IMR-90 (cell line): ENCODE data around the gene FXYD1. TPM values are rescaled to one million over a fixed set of nuclear protein-coding genes. Genes with fewer than 3 reads are reported as not detected.

Source experiments
- ATAC-seq: fragments of 200-7000 bp; cut with Tn5 transposase; 2 replicates; pipeline ENCODE4 v1.9.1; 2020; ENCODE audit warnings: low read depth, mild to moderate bottlenecking, moderate library complexity
- BruUV-seq: library from RNA; stranded (reverse); fragments of 400-500 nt; replicated peaks from 2 replicates; lab custom pipeline; 2021; lab: Mats Ljungman, UMichigan
- CTCF ChIA-PET: fragments of 300-600 bp; formaldehyde crosslinking; extraction: SDS; loops from one replicate; lab custom pipeline; 2021; ENCODE audit warnings: antibody characterized with exemption; lab: Yijun Ruan, JAX
- POLR2A ChIA-PET: fragments of 300-600 bp; sonication (Branson Sonifier 250); formaldehyde crosslinking; loops from one replicate; lab custom pipeline; 2022; ENCODE audit warnings: antibody characterized with exemption; ENCODE audit not compliant: unreplicated experiment; lab: Charles Lee
- DNase-seq: peaks from one replicate; pipeline ENCODE4 v3.0.0; 2013
- H2AFZ ChIP-seq: replicated peaks from 2 replicates; pipeline ENCODE3; 2013; ENCODE audit warnings: low read length, mild to moderate bottlenecking; ENCODE audit not compliant: poor library complexity
- H2AK5ac ChIP-seq: 2 replicates; pipeline ENCODE4 v1.6.1; 2013; ENCODE audit warnings: low read depth, low read length, inconsistent platforms
- H2AK9ac ChIP-seq: replicated peaks from 2 replicates; pipeline ENCODE3; 2013; ENCODE audit warnings: mild to moderate bottlenecking, low read depth, low read length, moderate library complexity; ENCODE audit not compliant: poor library complexity
- H2BK120ac ChIP-seq: 2 replicates; pipeline ENCODE4 v1.6.1; 2013; ENCODE audit warnings: low read depth, low read length, inconsistent platforms
- H2BK15ac ChIP-seq: 3 replicates; pipeline ENCODE4 v1.6.1; 2013; ENCODE audit warnings: low read depth, low read length, inconsistent platforms
- H2BK20ac ChIP-seq: 2 replicates; pipeline ENCODE4 v1.6.1; 2013; ENCODE audit warnings: low read depth, mild to moderate bottlenecking, inconsistent platforms, low read length, moderate library complexity
- H2BK5ac ChIP-seq: 2 replicates; pipeline ENCODE4 v1.6.1; 2013; ENCODE audit warnings: mild to moderate bottlenecking, low read depth, low read length, inconsistent platforms; ENCODE audit not compliant: poor library complexity, severe bottlenecking
- H3K14ac ChIP-seq: replicated peaks from 2 replicates; pipeline ENCODE4 v1.6.1; 2013; ENCODE audit warnings: low read depth, low read length, inconsistent platforms
- H3K18ac ChIP-seq: 2 replicates; pipeline ENCODE4 v1.6.1; 2013; ENCODE audit warnings: low read depth, low read length, control low read depth
- H3K23ac ChIP-seq: 2 replicates; pipeline ENCODE4 v1.6.1; 2013; ENCODE audit warnings: low read depth, low read length, inconsistent platforms
- H3K27ac ChIP-seq: 2 replicates; pipeline ENCODE4 v1.5.1; 2013; ENCODE audit warnings: mild to moderate bottlenecking, control low read depth, low read length; ENCODE audit not compliant: insufficient read depth
- H3K27me3 ChIP-seq: 2 replicates; pipeline ENCODE4 v1.6.1; 2013; ENCODE audit warnings: low read length; ENCODE audit not compliant: control insufficient read depth, insufficient read depth
- H3K36me3 ChIP-seq: 2 replicates; pipeline ENCODE4 v1.6.1; 2013; ENCODE audit warnings: low read length, mixed read lengths; ENCODE audit not compliant: control insufficient read depth, insufficient read depth
- H3K4ac ChIP-seq: 2 replicates; pipeline ENCODE4 v1.6.1; 2013; ENCODE audit warnings: low read depth, low read length, inconsistent platforms
- H3K4me1 ChIP-seq: 2 replicates; pipeline ENCODE4 v1.6.1; 2013; ENCODE audit warnings: low read length, mixed read lengths; ENCODE audit not compliant: control insufficient read depth, insufficient read depth
- H3K4me2 ChIP-seq: 2 replicates; pipeline ENCODE4 v1.6.1; 2013; ENCODE audit warnings: low read depth, mild to moderate bottlenecking, control low read depth, low read length, moderate library complexity
- H3K4me3 ChIP-seq: 2 replicates; pipeline ENCODE4 v1.5.1; 2013; ENCODE audit warnings: low read depth, mild to moderate bottlenecking, control low read depth, low read length, moderate library complexity; ENCODE audit not compliant: insufficient read depth
- H3K56ac ChIP-seq: 2 replicates; pipeline ENCODE4 v1.6.1; 2013; ENCODE audit warnings: low read length, inconsistent platforms; ENCODE audit not compliant: insufficient read depth; ENCODE audit errors: extremely low read depth
- H3K79me1 ChIP-seq, 2 experiments: 2 replicates each; pipeline ENCODE4 v1.6.1; 2013; ENCODE audit warnings: low read length in 2 of 2, inconsistent platforms in 1 of 2, low read depth in 1 of 2
- H3K9ac ChIP-seq: 2 replicates; pipeline ENCODE4 v1.6.1; 2013; ENCODE audit warnings: low read depth, low read length, control low read depth
- H3K9me1 ChIP-seq: 2 replicates; pipeline ENCODE4 v1.6.1; 2013; ENCODE audit warnings: low read length, inconsistent platforms; ENCODE audit not compliant: insufficient read depth
- H3K9me3 ChIP-seq: 2 replicates; pipeline ENCODE4 v1.6.1; 2013; ENCODE audit warnings: low read length; ENCODE audit not compliant: control insufficient read depth, insufficient read depth
- H4K20me1 ChIP-seq: 2 replicates; pipeline ENCODE4 v1.6.1; 2013; ENCODE audit warnings: low read length, inconsistent platforms; ENCODE audit not compliant: insufficient read depth
- H4K5ac ChIP-seq: 2 replicates; pipeline ENCODE4 v1.6.1; 2013; ENCODE audit warnings: mild to moderate bottlenecking, low read depth, low read length, control low read depth
- H4K8ac ChIP-seq, 2 experiments: 2 replicates each; pipeline ENCODE4 v1.6.1; 2013; ENCODE audit warnings: low read depth in 2 of 2, low read length in 2 of 2, control low read depth in 1 of 2, inconsistent platforms in 1 of 2
- H4K91ac ChIP-seq: 2 replicates; pipeline ENCODE4 v1.6.1; 2013; ENCODE audit warnings: low read depth, low read length, inconsistent platforms; ENCODE audit not compliant: insufficient read depth
- BHLHE40 ChIP-seq: fragments of 150-350 bp; IDR thresholded peaks from 2 replicates; pipeline ENCODE4 v1.6.1; 2016; ENCODE audit warnings: mild to moderate bottlenecking, low read depth, low read length
- RAD21 ChIP-seq: IDR thresholded peaks from 2 replicates; pipeline ENCODE4 v1.6.1; 2012; ENCODE audit warnings: low read length, improper control_type of control experiment
- SMC3 ChIP-seq: fragments of 150-350 bp; IDR thresholded peaks from 2 replicates; pipeline ENCODE4 v1.6.1; 2016; ENCODE audit warnings: low read depth, mild to moderate bottlenecking, antibody characterized with exemption, low read length, moderate library complexity
- WGBS, 2 experiments: methylation state at CpG; one replicate each; pipeline versions ENCODE4 v1.1.5 to v1.1.7; 2013; ENCODE audit warnings: missing lambda C conversion rate in 2 of 2; ENCODE audit not compliant: insufficient read length in 1 of 2; ENCODE audit errors: extremely low coverage in 2 of 2; 5-methylcytosine and 5-hydroxymethylcytosine counted together
- dilution Hi-C: fragments of 300-500 bp; cut with HindIII; formaldehyde crosslinking; loops from one replicate; pipeline ENCODE4 v1.14.3; 2018; ENCODE audit warnings: low sequenced_read_pairs; ENCODE audit not compliant: unreplicated experiment
- in situ Hi-C: fragments of 300-500 bp; cut with MboI; formaldehyde crosslinking; loops from 3 replicates; pipeline ENCODE4 v1.14.3; 2019; ENCODE audit warnings: low sequenced_read_pairs, inconsistent platforms, mixed read lengths
- intact Hi-C: fragments of 100-400 bp; cut with micrococcal nuclease; formaldehyde crosslinking; loops from 2 replicates; pipeline ENCODE4 v1.10.0; 2022
- polyA plus RNA-seq, 3 experiments: library from polyadenylated mRNA; depleted of rRNA; stranded (reverse); fragments of >200 nt; gene quantifications; 2 replicates each; pipeline ENCODE4 v1.2.3, GENCODE V29; 2012; ENCODE audit warnings: low replicate concordance in 1 of 3
- total RNA-seq: library from RNA; depleted of rRNA; stranded (reverse); fragments of >200 nt; gene quantifications from 2 replicates; pipeline ENCODE4 v1.2.3, GENCODE V29; 2012
- TF ChIP-seq, protein P1 (sequence below): conservative IDR thresholded peaks from 2 replicates; pipeline ENCODE4 v1.5.1; 2012; ENCODE audit warnings: mild to moderate bottlenecking, low read depth, low read length, improper control_type of control experiment
- TF ChIP-seq, protein P2 (sequence below): fragments of 150-350 bp; IDR thresholded peaks from 2 replicates; pipeline ENCODE4 v1.6.1; 2016; ENCODE audit warnings: low read depth, mild to moderate bottlenecking, low read length, moderate library complexity, borderline replicate concordance

Gene FXYD1
- total and polyA plus RNA-seq, 2 of the 4 experiments (the other 2 are of a cell fraction), result 0.18 to 3.9 TPM

DNA sequence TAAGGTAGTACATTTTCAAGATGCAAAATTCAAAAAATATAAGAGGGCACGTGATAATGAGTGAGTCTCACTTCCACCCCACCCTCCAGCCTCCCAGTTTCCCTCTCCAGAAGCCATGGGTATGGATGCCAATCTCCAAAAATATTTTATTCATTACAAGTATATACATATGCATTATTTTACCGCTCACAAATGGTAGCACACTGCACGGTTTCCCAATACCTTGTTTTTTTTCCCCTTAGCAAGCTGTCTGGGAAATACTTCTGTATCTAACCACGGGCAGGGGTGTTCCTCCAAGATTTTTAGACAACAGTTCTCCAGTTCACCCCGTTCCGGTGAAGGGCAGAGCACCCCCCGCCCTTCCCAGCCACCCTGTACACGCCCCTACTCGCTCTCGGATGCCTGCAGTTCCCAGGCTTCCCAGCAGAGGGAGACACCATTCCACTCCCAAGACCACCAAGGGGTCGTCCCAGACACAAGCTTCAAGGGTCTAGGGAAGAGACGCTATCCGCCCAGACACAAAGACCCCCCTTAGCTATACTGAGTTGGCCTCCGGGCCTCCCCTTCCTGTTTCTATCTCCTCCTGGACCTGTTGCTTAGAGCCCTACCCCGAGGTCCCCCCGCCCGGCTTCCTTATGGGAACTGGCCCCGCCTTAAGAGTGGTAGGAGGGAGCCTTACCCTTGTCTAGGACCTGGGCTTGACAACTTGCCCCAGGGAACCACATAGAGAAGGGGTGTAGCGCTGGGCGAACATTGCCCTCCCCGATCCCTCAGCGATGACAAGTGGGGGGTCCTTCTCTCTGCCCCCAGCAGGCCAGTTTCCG lies 24.1 kb upstream of the FXYD1 start:
- Histone ChIP-seq H3K4me1 (no peaks in the 10 kb centered on the region), H4K8ac (no peak overlapping the region), H3K9ac (no peak overlapping the region), H3K9me1 (no peaks in the 10 kb centered on the region), H3K36me3 (no peaks in the 10 kb centered on the region), H2BK20ac (no peak overlapping the region), H2BK5ac (no peak overlapping the region), H3K4me2 (peak overlapping the region; percentile 49; the same call in 1 of the 2 replicates), H4K5ac (no peak overlapping the region), H2BK120ac (no peak overlapping the region), H3K56ac (no peak overlapping the region), H3K4me3 (peak overlapping the region; percentile 1; the same call in 1 of the 2 replicates), H3K27me3 (peaks cover 26% of the 10 kb centered on the region), H3K79me1 (no peaks in the 10 kb centered on the region), H2AK9ac (peak overlapping the region; percentile 7), H3K23ac (no peak overlapping the region), H2AK5ac (no peak overlapping the region), H3K27ac (no peak overlapping the region), H4K91ac (no peak overlapping the region), H3K18ac (no peak overlapping the region), H3K9me3 (no peaks in the 10 kb centered on the region), H3K4ac (no peak overlapping the region), H3K14ac (no peak overlapping the region), H2AFZ (peak overlapping the region; percentile 75), H4K20me1 (no peaks in the 10 kb centered on the region), H2BK15ac (no peak overlapping the region)
- DNase-seq (peak; percentile 27), ATAC-seq (peak; percentile 96)
- ChIA-PET CTCF (interaction anchor here (0.7 to 1.0 kb wide), 4 partner anchors 9 to 70 kb away, joined by 3 to 5 read pairs (median 3); no protein-coding TSS in a partner anchor), POLR2A (no interaction called here)
- 21% methylated on average over 4 of the region's 23 CpGs; no CpG with 5 or more reads in 1 of the 2 experiments for WGBS, 2 experiments
- TF ChIP-seq SMC3 (peak; percentile 50), BHLHE40 (no peak), RAD21 (peak; percentile 68)
- TF ChIP-seq, protein P1, sequence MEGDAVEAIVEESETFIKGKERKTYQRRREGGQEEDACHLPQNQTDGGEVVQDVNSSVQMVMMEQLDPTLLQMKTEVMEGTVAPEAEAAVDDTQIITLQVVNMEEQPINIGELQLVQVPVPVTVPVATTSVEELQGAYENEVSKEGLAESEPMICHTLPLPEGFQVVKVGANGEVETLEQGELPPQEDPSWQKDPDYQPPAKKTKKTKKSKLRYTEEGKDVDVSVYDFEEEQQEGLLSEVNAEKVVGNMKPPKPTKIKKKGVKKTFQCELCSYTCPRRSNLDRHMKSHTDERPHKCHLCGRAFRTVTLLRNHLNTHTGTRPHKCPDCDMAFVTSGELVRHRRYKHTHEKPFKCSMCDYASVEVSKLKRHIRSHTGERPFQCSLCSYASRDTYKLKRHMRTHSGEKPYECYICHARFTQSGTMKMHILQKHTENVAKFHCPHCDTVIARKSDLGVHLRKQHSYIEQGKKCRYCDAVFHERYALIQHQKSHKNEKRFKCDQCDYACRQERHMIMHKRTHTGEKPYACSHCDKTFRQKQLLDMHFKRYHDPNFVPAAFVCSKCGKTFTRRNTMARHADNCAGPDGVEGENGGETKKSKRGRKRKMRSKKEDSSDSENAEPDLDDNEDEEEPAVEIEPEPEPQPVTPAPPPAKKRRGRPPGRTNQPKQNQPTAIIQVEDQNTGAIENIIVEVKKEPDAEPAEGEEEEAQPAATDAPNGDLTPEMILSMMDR, result peak; percentile 80
- TF ChIP-seq, protein P2, sequence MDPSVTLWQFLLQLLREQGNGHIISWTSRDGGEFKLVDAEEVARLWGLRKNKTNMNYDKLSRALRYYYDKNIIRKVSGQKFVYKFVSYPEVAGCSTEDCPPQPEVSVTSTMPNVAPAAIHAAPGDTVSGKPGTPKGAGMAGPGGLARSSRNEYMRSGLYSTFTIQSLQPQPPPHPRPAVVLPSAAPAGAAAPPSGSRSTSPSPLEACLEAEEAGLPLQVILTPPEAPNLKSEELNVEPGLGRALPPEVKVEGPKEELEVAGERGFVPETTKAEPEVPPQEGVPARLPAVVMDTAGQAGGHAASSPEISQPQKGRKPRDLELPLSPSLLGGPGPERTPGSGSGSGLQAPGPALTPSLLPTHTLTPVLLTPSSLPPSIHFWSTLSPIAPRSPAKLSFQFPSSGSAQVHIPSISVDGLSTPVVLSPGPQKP, result no peak
- in situ Hi-C loops, result no loop called here
- no TSS peak for BruUV-seq
- intact Hi-C loops, result no loop called here
- dilution Hi-C loops, result no loop called here
